K562 (cell line): Measurements from ENCODE around the gene ADM5. TPM values are rescaled to one million over a fixed set of nuclear protein-coding genes. Genes with fewer than 3 reads are reported as not detected.

Source experiments
- MCM5 ChIP-seq: fragments of 450-650 bp; IDR thresholded peaks from 2 replicates; pipeline ENCODE4 v1.6.1; 2016; ENCODE audit warnings: low read depth
- NFYB ChIP-seq: IDR thresholded peaks from 2 replicates; pipeline ENCODE4 v1.6.1; 2011; ENCODE audit warnings: mild to moderate bottlenecking, moderate library complexity; ENCODE audit not compliant: insufficient read length; ENCODE audit errors: extremely low read depth
- NRF1 ChIP-seq, 2 experiments: fragments of 450-650 bp; IDR thresholded peaks in 1 of 2; conservative IDR thresholded peaks in 1 of 2; 2 replicates each; pipeline ENCODE4 v1.6.1; 2014; ENCODE audit warnings: mild to moderate bottlenecking in 2 of 2
- SP2 ChIP-seq: IDR thresholded peaks from 2 replicates; pipeline ENCODE4 v1.6.1; 2011; ENCODE audit warnings: mild to moderate bottlenecking, low read depth, low read length, moderate library complexity; ENCODE audit not compliant: poor library complexity, severe bottlenecking; ENCODE audit errors: extremely low read depth
- SRSF1 ChIP-seq: fragments of 200-400 bp; formaldehyde crosslinking; IDR thresholded peaks from 2 replicates; pipeline ENCODE4 v1.6.1; 2017; ENCODE audit warnings: mild to moderate bottlenecking, low read depth, low read length, moderate library complexity
- SUPT5H ChIP-seq: fragments of 450-650 bp; IDR thresholded peaks from 2 replicates; pipeline ENCODE4 v1.6.1; 2016
- XRCC5 ChIP-seq: fragments of 200-400 bp; formaldehyde crosslinking; IDR thresholded peaks from 2 replicates; pipeline ENCODE4 v1.6.1; 2017; ENCODE audit warnings: low read depth, mild to moderate bottlenecking, low read length
- ZBED1 ChIP-seq: IDR thresholded peaks from 2 replicates; pipeline ENCODE4 v1.6.1; 2014
- ZBTB34 ChIP-seq: fragments of 250-450 bp; sonication (Bioruptor Pico); IDR thresholded peaks from 2 replicates; pipeline ENCODE4 v1.8.0; 2021; ENCODE audit warnings: mild to moderate bottlenecking, moderate library complexity
- ZBTB8A ChIP-seq: fragments of 450-650 bp; IDR thresholded peaks from 2 replicates; pipeline ENCODE4 v1.6.1; 2018; ENCODE audit warnings: mild to moderate bottlenecking, moderate library complexity; ENCODE audit not compliant: partially characterized antibody
- ZNF324 ChIP-seq: fragments of 250-450 bp; sonication (Bioruptor Pico); IDR thresholded peaks from 2 replicates; pipeline ENCODE4 v1.4.0; 2020; ENCODE audit warnings: mild to moderate bottlenecking
- ZNF699 ChIP-seq: fragments of 250-450 bp; sonication (Bioruptor Pico); IDR thresholded peaks from 2 replicates; pipeline ENCODE4 v1.8.0; 2021; ENCODE audit warnings: mild to moderate bottlenecking, moderate library complexity; ENCODE audit not compliant: insufficient replicate concordance
- polyA plus RNA-seq, 8 experiments: library from polyadenylated mRNA; depleted of rRNA in 4 of 8; stranded (reverse) in 5 of 8; unstranded in 3 of 8; fragments of >200 nt; fragmentation: Nextera tagmentation in 2 of 8; fragmentation: Illumina TruSeq in 1 of 8; extraction: Ambion mirVana in 2 of 8; extraction: Trizol in 1 of 8; gene quantifications; 2 replicates each; pipeline versions ENCODE4 v1.2.1 to v1.2.3, GENCODE V29; 2011 to 2014; ENCODE audit warnings: inconsistent platforms in 1 of 8, missing spikeins in 1 of 8
- total RNA-seq, 7 experiments: library from RNA; depleted of rRNA in 6 of 7; stranded (reverse); fragments of >200 nt in 6 of 7; fragmentation: Illumina TruSeq in 2 of 7; extraction: Trizol in 2 of 7; gene quantifications; 2 replicates each; pipeline versions ENCODE4 v1.2.1 to v1.2.3, GENCODE V29; 2011 to 2021; ENCODE audit warnings: low replicate concordance in 1 of 7
- TF ChIP-seq, protein P1 (sequence below), 2 experiments: fragments of 450-650 bp in 1 of 2; sonication (generic) in 1 of 2; formaldehyde crosslinking in 1 of 2; IDR thresholded peaks; 2 replicates each; pipeline versions ENCODE4 v1.7.1 to v1.9.0; 2016 to 2022; ENCODE audit warnings: inconsistent platforms in 1 of 2, mild to moderate bottlenecking in 1 of 2, missing genetic modification reagents in 1 of 2
- TF ChIP-seq, protein P2 (sequence below), 2 experiments: fragments of 150-350 bp in 1 of 2; IDR thresholded peaks; 2 replicates each; pipeline ENCODE4 v1.6.1; 2012 to 2016; ENCODE audit warnings: low read depth in 2 of 2, low read length in 2 of 2, mild to moderate bottlenecking in 1 of 2, moderate library complexity in 1 of 2

Gene ADM5
- total and polyA plus RNA-seq, 9 of the 15 experiments (the other 6 are each of a cell fraction or from before 2014, with no cell fraction given), result 0.13 to 8.4 (median 2.0) TPM; not detected in 1

- TF ChIP-seq SUPT5H (no peak), SRSF1 (no peak), ZBED1 (no peak), ZNF324 (no peak), XRCC5 (0 out of 2 replicates have a peak, but pooled peaks have one; percentile 38), ZBTB8A (no peak), NRF1 (conservative IDR thresholded peaks at IDR 0.05 in 1 of 2, IDR thresholded peaks at IDR 0.05 in 1 of 2) (peak; percentile 71 to 78), NFYB (peak; percentile 79), MCM5 (no peak), ZNF699 (CRISPR knock-in tag) (no peak), ZBTB34 (CRISPR knock-in tag) (no peak), SP2 (peak; percentile 95)
- TF ChIP-seq, protein P1, sequence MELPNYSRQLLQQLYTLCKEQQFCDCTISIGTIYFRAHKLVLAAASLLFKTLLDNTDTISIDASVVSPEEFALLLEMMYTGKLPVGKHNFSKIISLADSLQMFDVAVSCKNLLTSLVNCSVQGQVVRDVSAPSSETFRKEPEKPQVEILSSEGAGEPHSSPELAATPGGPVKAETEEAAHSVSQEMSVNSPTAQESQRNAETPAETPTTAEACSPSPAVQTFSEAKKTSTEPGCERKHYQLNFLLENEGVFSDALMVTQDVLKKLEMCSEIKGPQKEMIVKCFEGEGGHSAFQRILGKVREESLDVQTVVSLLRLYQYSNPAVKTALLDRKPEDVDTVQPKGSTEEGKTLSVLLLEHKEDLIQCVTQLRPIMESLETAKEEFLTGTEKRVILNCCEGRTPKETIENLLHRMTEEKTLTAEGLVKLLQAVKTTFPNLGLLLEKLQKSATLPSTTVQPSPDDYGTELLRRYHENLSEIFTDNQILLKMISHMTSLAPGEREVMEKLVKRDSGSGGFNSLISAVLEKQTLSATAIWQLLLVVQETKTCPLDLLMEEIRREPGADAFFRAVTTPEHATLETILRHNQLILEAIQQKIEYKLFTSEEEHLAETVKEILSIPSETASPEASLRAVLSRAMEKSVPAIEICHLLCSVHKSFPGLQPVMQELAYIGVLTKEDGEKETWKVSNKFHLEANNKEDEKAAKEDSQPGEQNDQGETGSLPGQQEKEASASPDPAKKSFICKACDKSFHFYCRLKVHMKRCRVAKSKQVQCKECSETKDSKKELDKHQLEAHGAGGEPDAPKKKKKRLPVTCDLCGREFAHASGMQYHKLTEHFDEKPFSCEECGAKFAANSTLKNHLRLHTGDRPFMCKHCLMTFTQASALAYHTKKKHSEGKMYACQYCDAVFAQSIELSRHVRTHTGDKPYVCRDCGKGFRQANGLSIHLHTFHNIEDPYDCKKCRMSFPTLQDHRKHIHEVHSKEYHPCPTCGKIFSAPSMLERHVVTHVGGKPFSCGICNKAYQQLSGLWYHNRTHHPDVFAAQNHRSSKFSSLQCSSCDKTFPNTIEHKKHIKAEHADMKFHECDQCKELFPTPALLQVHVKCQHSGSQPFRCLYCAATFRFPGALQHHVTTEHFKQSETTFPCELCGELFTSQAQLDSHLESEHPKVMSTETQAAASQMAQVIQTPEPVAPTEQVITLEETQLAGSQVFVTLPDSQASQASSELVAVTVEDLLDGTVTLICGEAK (IDR thresholded peaks at IDR 0.05), result no peak
- TF ChIP-seq, protein P1 (CRISPR knock-in tag; IDR thresholded peaks at IDR 0.05), result no peak
- TF ChIP-seq, protein P2, sequence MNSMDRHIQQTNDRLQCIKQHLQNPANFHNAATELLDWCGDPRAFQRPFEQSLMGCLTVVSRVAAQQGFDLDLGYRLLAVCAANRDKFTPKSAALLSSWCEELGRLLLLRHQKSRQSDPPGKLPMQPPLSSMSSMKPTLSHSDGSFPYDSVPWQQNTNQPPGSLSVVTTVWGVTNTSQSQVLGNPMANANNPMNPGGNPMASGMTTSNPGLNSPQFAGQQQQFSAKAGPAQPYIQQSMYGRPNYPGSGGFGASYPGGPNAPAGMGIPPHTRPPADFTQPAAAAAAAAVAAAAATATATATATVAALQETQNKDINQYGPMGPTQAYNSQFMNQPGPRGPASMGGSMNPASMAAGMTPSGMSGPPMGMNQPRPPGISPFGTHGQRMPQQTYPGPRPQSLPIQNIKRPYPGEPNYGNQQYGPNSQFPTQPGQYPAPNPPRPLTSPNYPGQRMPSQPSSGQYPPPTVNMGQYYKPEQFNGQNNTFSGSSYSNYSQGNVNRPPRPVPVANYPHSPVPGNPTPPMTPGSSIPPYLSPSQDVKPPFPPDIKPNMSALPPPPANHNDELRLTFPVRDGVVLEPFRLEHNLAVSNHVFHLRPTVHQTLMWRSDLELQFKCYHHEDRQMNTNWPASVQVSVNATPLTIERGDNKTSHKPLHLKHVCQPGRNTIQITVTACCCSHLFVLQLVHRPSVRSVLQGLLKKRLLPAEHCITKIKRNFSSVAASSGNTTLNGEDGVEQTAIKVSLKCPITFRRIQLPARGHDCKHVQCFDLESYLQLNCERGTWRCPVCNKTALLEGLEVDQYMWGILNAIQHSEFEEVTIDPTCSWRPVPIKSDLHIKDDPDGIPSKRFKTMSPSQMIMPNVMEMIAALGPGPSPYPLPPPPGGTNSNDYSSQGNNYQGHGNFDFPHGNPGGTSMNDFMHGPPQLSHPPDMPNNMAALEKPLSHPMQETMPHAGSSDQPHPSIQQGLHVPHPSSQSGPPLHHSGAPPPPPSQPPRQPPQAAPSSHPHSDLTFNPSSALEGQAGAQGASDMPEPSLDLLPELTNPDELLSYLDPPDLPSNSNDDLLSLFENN (IDR thresholded peaks at IDR 0.05; ENCODE audit: low read depth in 2 of 2, low read length in 2 of 2), result 0 out of 4 replicates have a peak, but pooled peaks of 1 of the 2 experiments have one; percentile 12
Measured at GRCh38 chr19:49676784-49677230, 12.6 kb upstream of the ADM5 start (continued).
